A549 (cell line): ENCODE results near the gene CA10. TPM values are rescaled to one million over a fixed set of nuclear protein-coding genes. Genes with fewer than 3 reads are reported as not detected.

Source experiments
- ATAC-seq, 2 experiments: fragments of 200-7000 bp in 1 of 2; fragments of >200 bp in 1 of 2; cut with Nextera tagmentation in 1 of 2; cut with Tn5 transposase in 1 of 2; 3 replicates each; pipeline versions ENCODE4 v1.8.0 to v1.9.1; 2018 to 2020; ENCODE audit warnings: mild to moderate bottlenecking in 1 of 2, moderate library complexity in 1 of 2
- CTCF ChIA-PET: fragments of 300-600 bp; sonication (Branson Sonifier 250); formaldehyde crosslinking; extraction: SDS; loops from one replicate; lab custom pipeline; 2021; ENCODE audit warnings: antibody characterized with exemption, inconsistent platforms; lab: Yijun Ruan, JAX
- POLR2A ChIA-PET: fragments of 350-600 bp; formaldehyde crosslinking; extraction: SDS; loops from one replicate; lab custom pipeline; 2021; ENCODE audit warnings: antibody characterized with exemption, inconsistent platforms; lab: Yijun Ruan, JAX
- DNase-seq, 2 experiments: peaks; one replicate each; pipeline versions ENCODE4 v3.0.0 to v3.0.0-alpha.2; 2011 to 2016; ENCODE audit warnings: low read depth in 1 of 2, low spot score in 1 of 2
- FAIRE-seq: peaks from 2 replicates; lab custom pipeline; 2011; peaks lifted over from hg19 to GRCh38; lab: Jason Lieb, UNC
- H3K27ac ChIP-seq, 2 experiments: fragments of >200 bp; sonication (Bioruptor Twin); formaldehyde crosslinking; 3 replicates each; pipeline ENCODE4 v1.5.1; 2016 to 2017
- H3K4me1 ChIP-seq: fragments of >200 bp; sonication (Bioruptor Twin); formaldehyde crosslinking; 3 replicates; pipeline ENCODE4 v1.6.1; 2016
- H3K4me2 ChIP-seq: fragments of >200 bp; sonication (Bioruptor Twin); formaldehyde crosslinking; 3 replicates; pipeline ENCODE4 v1.6.1; 2016
- H3K4me3 ChIP-seq: fragments of >200 bp; sonication (Bioruptor Twin); formaldehyde crosslinking; 3 replicates; pipeline ENCODE4 v1.5.1; 2016
- H3K9me3 ChIP-seq: fragments of >200 bp; sonication (Bioruptor Twin); formaldehyde crosslinking; 3 replicates; pipeline ENCODE4 v1.6.1; 2016
- BHLHE40 ChIP-seq: IDR thresholded peaks from 2 replicates; pipeline ENCODE4 v1.6.1; 2012; ENCODE audit warnings: low read depth, low read length, inconsistent platforms
- CBX2 ChIP-seq: fragments of 200-600 bp; sonication (generic); IDR thresholded peaks from 2 replicates; pipeline ENCODE4 v1.6.1; 2016; ENCODE audit warnings: low read depth, mild to moderate bottlenecking, borderline replicate concordance
- CBX8 ChIP-seq: fragments of 200-600 bp; sonication (generic); IDR thresholded peaks from 2 replicates; pipeline ENCODE4 v1.6.1; 2016
- CEBPB ChIP-seq, 2 experiments: fragments of >200 bp in 1 of 2; sonication (Bioruptor Twin) in 1 of 2; formaldehyde crosslinking in 1 of 2; IDR thresholded peaks; 2 replicates each; pipeline ENCODE4 v1.6.1; 2012 to 2016
- CHD4 ChIP-seq: fragments of 200-600 bp; sonication (generic); IDR thresholded peaks from 2 replicates; pipeline ENCODE4 v1.6.1; 2016; ENCODE audit warnings: antibody characterized with exemption, mild to moderate bottlenecking, borderline replicate concordance
- EP300 ChIP-seq, 2 experiments: fragments of >200 bp; sonication (Bioruptor Twin); formaldehyde crosslinking; IDR thresholded peaks; 2 replicates in 1 of 2; 3 replicates in 1 of 2; pipeline ENCODE4 v1.6.1; 2016 to 2017
- FOSB ChIP-seq: fragments of 250-450 bp; sonication (Bioruptor Pico); IDR thresholded peaks from 2 replicates; pipeline ENCODE4 v1.5.0; 2020; ENCODE audit warnings: mild to moderate bottlenecking, moderate library complexity
- HOXB5 ChIP-seq: fragments of 250-450 bp; sonication (Bioruptor Pico); IDR thresholded peaks from 2 replicates; pipeline ENCODE4 v1.5.0; 2020; ENCODE audit warnings: mild to moderate bottlenecking, moderate library complexity
- JUN ChIP-seq, 2 experiments: fragments of >200 bp; sonication (Bioruptor Twin); formaldehyde crosslinking; IDR thresholded peaks; 2 replicates in 1 of 2; 3 replicates in 1 of 2; pipeline ENCODE4 v1.6.1; 2016 to 2017
- KDM5A ChIP-seq: fragments of 200-600 bp; sonication (generic); IDR thresholded peaks from 2 replicates; pipeline ENCODE4 v1.6.1; 2016; ENCODE audit warnings: antibody characterized with exemption, mild to moderate bottlenecking
- MAFK ChIP-seq: fragments of 450-650 bp; IDR thresholded peaks from 2 replicates; pipeline ENCODE4 v1.6.1; 2014; ENCODE audit not compliant: partially characterized antibody
- NFE2L2 ChIP-seq: fragments of 150-350 bp; conservative IDR thresholded peaks from 2 replicates; pipeline ENCODE4 v1.6.1; 2014; ENCODE audit warnings: low read length
- NPAS2 ChIP-seq: fragments of 250-450 bp; sonication (Bioruptor Pico); IDR thresholded peaks from 2 replicates; pipeline ENCODE4 v1.8.0; 2022; ENCODE audit warnings: mild to moderate bottlenecking, moderate library complexity, borderline replicate concordance
- NR3C1 ChIP-seq: fragments of >200 bp; sonication (Bioruptor Twin); formaldehyde crosslinking; IDR thresholded peaks from 3 replicates; pipeline ENCODE4 v1.6.1; 2017
- POLR2A ChIP-seq: IDR thresholded peaks from 2 replicates; pipeline ENCODE4 v1.6.1; 2012; ENCODE audit warnings: mild to moderate bottlenecking, low read length
- RAD21 ChIP-seq, 2 experiments: fragments of >200 bp in 1 of 2; sonication (Bioruptor Twin) in 1 of 2; formaldehyde crosslinking in 1 of 2; IDR thresholded peaks in 1 of 2; conservative IDR thresholded peaks in 1 of 2; 2 replicates in 1 of 2; 3 replicates in 1 of 2; pipeline ENCODE4 v1.6.1; 2012 to 2018; ENCODE audit warnings: inconsistent platforms in 1 of 2
- RARB ChIP-seq: fragments of 250-450 bp; sonication (Bioruptor Pico); IDR thresholded peaks from 2 replicates; pipeline ENCODE4 v1.8.0; 2021; ENCODE audit warnings: mild to moderate bottlenecking, moderate library complexity
- RNF2 ChIP-seq: fragments of 200-600 bp; sonication (generic); IDR thresholded peaks from 2 replicates; pipeline ENCODE4 v1.6.1; 2016; ENCODE audit warnings: low read depth, mild to moderate bottlenecking, antibody characterized with exemption, moderate library complexity, borderline replicate concordance
- SMC3 ChIP-seq: fragments of >200 bp; sonication (Bioruptor Twin); formaldehyde crosslinking; IDR thresholded peaks from 3 replicates; pipeline ENCODE4 v1.6.1; 2018; ENCODE audit warnings: inconsistent platforms
- TP53 ChIP-seq: fragments of 250-450 bp; sonication (Bioruptor Pico); IDR thresholded peaks from 2 replicates; pipeline ENCODE4 v1.5.0; 2021; ENCODE audit warnings: mild to moderate bottlenecking, moderate library complexity
- ZC3H11A ChIP-seq: fragments of 450-650 bp; IDR thresholded peaks from 2 replicates; pipeline ENCODE4 v1.6.1; 2014; ENCODE audit warnings: antibody characterized with exemption, mild to moderate bottlenecking
- ZFP36 ChIP-seq: fragments of 450-650 bp; IDR thresholded peaks from 2 replicates; pipeline ENCODE4 v1.6.1; 2014; ENCODE audit warnings: borderline replicate concordance; ENCODE audit not compliant: partially characterized antibody
- ZNF302 ChIP-seq: fragments of 250-450 bp; sonication (Bioruptor Pico); IDR thresholded peaks from 2 replicates; pipeline ENCODE4 v1.9.0; 2021; ENCODE audit warnings: inconsistent platforms, mild to moderate bottlenecking, moderate library complexity
- WGBS: methylation state at CpG from one replicate; pipeline ENCODE4 v1.1.6; 2017; ENCODE audit errors: missing lambda C conversion rate; 5-methylcytosine and 5-hydroxymethylcytosine counted together
- polyA plus RNA-seq, 4 experiments: library from polyadenylated mRNA; depleted of rRNA in 3 of 4; stranded (reverse); fragments of >200 nt; fragmentation: RNase III in 1 of 4; extraction: RNeasy Plus Mini Kit Qiagen cat#74134 plus additional on column Dnase treatment in 1 of 4; gene quantifications; 2 replicates in 3 of 4; 3 replicates in 1 of 4; pipeline ENCODE4 v1.2.3, GENCODE V29; 2011 to 2017
- TF ChIP-seq, protein P1 (sequence below): IDR thresholded peaks from 2 replicates; pipeline ENCODE4 v1.6.1; 2012
- TF ChIP-seq, protein P2 (sequence below): fragments of >200 bp; sonication (Bioruptor Twin); formaldehyde crosslinking; IDR thresholded peaks from 3 replicates; pipeline ENCODE4 v1.5.1; 2016
- TF ChIP-seq, protein P3 (sequence below): IDR thresholded peaks from 2 replicates; pipeline ENCODE4 v1.6.1; 2012
- TF ChIP-seq, protein P4 (sequence below): fragments of 250-450 bp; sonication (Bioruptor Pico); IDR thresholded peaks from 2 replicates; pipeline ENCODE4 v1.5.0; 2021; ENCODE audit warnings: mild to moderate bottlenecking, moderate library complexity, borderline replicate concordance

The CA10 gene
- polyA plus RNA-seq, 2 of the 4 experiments (the other 2 are of a cell fraction) = not detected

DNA sequence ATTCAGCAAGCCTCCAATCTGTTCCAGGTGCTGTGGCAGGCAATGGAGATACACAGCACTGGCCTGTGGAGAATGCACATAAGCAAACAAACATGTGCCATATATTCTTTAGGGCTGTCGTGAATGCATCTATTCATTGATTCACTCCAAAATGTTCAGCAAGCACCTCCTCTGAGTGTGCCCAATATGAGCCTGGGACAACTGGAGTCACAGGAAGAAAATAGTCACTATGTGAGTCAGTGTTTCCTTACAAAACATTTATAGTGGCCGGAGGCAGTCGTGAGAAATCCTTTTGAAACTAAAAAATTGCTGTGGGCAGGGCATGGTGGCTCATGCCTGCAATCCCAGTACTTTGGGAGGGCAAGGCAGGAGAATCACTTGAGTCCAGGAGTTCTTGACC lies 310.1 kb downstream of the CA10 start:
- Histone ChIP-seq H3K4me2 (no peak overlapping the region), H3K27ac (no peak overlapping the region)
- WGBS = 0% methylated on average over 3 of the region's 3 CpGs
- no peak for ATAC-seq
- CTCF ChIA-PET = no interaction called here
- DNase-seq = no peak
- TF ChIP-seq RAD21 (conservative IDR thresholded peaks at IDR 0.05 in 1 of 2, IDR thresholded peaks at IDR 0.05 in 1 of 2) (no peak), RNF2 (no peak), CHD4 (no peak), FOSB (CRISPR knock-in tag) (no peak), MAFK (no peak), KDM5A (no peak)
- TF ChIP-seq, all 56 proteins: peak for 0
- Histone ChIP-seq H3K4me1 (no peaks in the 10 kb centered on the region), H3K4me3 (no peak overlapping the region), H3K9me3 (no peaks in the 10 kb centered on the region)
- POLR2A ChIA-PET = no interaction called here
- no peak for FAIRE-seq

DNA sequence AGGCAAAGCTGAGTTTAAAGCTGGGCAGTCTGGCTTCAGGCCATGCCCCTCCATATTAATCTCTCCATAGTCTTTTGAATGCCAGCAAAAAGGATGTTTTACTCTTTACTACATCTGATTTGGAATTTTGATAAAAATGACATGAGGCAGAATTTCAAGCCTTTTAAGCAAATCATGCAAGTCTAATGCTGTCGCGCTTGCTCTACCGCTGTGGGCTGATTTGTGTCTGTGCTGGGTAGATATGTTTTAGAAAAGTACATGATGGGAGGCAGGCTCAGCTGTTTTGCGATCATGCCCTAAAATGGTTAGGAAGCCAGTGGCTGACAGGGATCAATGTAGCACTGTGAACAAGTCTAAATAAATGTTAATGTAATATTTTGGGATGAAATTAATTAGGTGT lies 311.9 kb downstream of the CA10 start:
- no peaks in the 10 kb centered on the region for H3K4me1 ChIP-seq
- H3K4me2 ChIP-seq = no peak overlapping the region
- no peak overlapping the region for H3K27ac ChIP-seq
- no peak for DNase-seq
- ChIA-PET POLR2A (no interaction called here), CTCF (no interaction called here)
- no peak for FAIRE-seq
- H3K4me3 ChIP-seq = no peak overlapping the region
- no peaks in the 10 kb centered on the region for H3K9me3 ChIP-seq
- 43% methylated on average over 4 of the region's 4 CpGs for WGBS
- no peak for ATAC-seq
- no peak for TF ChIP-seq BHLHE40
- TF ChIP-seq CBX8 = no peak
- TF ChIP-seq NR3C1 = no peak
- TF ChIP-seq RARB (CRISPR knock-in tag) = no peak
- no peak for TF ChIP-seq JUN (IDR thresholded peaks at IDR 0.05)
- TF ChIP-seq ZC3H11A = no peak
- TF ChIP-seq HOXB5 = no peak
- TF ChIP-seq, protein P1, sequence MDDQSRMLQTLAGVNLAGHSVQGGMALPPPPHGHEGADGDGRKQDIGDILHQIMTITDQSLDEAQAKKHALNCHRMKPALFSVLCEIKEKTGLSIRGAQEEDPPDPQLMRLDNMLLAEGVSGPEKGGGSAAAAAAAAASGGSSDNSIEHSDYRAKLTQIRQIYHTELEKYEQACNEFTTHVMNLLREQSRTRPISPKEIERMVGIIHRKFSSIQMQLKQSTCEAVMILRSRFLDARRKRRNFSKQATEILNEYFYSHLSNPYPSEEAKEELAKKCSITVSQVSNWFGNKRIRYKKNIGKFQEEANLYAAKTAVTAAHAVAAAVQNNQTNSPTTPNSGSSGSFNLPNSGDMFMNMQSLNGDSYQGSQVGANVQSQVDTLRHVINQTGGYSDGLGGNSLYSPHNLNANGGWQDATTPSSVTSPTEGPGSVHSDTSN = no peak
- no peak for TF ChIP-seq CBX2
- TF ChIP-seq, protein P2, sequence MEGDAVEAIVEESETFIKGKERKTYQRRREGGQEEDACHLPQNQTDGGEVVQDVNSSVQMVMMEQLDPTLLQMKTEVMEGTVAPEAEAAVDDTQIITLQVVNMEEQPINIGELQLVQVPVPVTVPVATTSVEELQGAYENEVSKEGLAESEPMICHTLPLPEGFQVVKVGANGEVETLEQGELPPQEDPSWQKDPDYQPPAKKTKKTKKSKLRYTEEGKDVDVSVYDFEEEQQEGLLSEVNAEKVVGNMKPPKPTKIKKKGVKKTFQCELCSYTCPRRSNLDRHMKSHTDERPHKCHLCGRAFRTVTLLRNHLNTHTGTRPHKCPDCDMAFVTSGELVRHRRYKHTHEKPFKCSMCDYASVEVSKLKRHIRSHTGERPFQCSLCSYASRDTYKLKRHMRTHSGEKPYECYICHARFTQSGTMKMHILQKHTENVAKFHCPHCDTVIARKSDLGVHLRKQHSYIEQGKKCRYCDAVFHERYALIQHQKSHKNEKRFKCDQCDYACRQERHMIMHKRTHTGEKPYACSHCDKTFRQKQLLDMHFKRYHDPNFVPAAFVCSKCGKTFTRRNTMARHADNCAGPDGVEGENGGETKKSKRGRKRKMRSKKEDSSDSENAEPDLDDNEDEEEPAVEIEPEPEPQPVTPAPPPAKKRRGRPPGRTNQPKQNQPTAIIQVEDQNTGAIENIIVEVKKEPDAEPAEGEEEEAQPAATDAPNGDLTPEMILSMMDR = no peak
- TF ChIP-seq, protein P3, sequence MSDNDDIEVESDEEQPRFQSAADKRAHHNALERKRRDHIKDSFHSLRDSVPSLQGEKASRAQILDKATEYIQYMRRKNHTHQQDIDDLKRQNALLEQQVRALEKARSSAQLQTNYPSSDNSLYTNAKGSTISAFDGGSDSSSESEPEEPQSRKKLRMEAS = no peak

DNA sequence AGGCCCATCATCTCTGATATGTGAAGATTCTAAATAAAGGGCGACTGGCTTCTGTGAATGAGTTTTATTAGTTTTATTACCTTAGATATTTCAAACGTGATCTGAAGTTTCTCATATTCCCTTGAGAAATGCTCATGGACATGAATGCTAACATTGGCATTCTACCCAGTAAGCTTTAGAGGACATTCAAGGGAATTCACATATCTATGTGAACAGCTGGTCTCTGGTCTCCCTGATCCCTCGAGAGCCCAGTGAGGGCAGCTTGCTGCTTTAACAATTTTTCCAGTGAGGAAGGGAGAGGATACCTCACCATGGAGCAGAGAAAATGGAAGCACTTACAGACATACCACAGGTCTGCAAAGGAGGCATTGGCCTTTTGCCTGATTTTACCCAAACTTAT lies 312.7 kb downstream of the CA10 start:
- no peak overlapping the region for H3K4me3 ChIP-seq
- no peak overlapping the region for H3K4me2 ChIP-seq
- no peak overlapping the region for H3K27ac ChIP-seq
- no peaks in the 10 kb centered on the region for H3K9me3 ChIP-seq
- ATAC-seq (no peak), DNase-seq (no peak), FAIRE-seq (no peak)
- no peaks in the 10 kb centered on the region for H3K4me1 ChIP-seq
- under 1% methylated on average over 3 of the region's 3 CpGs for WGBS
- POLR2A ChIA-PET = no interaction called here
- CTCF ChIA-PET = no interaction called here
- TF ChIP-seq HOXB5 (no peak), SMC3 (no peak), ZFP36 (no peak), RNF2 (no peak), RARB (CRISPR knock-in tag) (no peak), NPAS2 (CRISPR knock-in tag) (no peak), CBX2 (no peak), POLR2A (no peak), EP300 (IDR thresholded peaks at IDR 0.05) (no peak), BHLHE40 (no peak), CEBPB (IDR thresholded peaks at IDR 0.05) (no peak), FOSB (CRISPR knock-in tag) (no peak), TP53 (CRISPR knock-in tag) (no peak), ZNF302 (no peak), NFE2L2 (no peak)
- TF ChIP-seq, protein P1 = no peak
- TF ChIP-seq, protein P2 = no peak
- TF ChIP-seq, protein P4, sequence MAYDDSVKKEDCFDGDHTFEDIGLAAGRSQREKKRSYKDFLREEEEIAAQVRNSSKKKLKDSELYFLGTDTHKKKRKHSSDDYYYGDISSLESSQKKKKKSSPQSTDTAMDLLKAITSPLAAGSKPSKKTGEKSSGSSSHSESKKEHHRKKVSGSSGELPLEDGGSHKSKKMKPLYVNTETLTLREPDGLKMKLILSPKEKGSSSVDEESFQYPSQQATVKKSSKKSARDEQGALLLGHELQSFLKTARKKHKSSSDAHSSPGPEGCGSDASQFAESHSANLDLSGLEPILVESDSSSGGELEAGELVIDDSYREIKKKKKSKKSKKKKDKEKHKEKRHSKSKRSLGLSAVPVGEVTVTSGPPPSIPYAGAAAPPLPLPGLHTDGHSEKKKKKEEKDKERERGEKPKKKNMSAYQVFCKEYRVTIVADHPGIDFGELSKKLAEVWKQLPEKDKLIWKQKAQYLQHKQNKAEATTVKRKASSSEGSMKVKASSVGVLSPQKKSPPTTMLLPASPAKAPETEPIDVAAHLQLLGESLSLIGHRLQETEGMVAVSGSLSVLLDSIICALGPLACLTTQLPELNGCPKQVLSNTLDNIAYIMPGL (CRISPR knock-in tag) = no peak
